ENCODE results near the gene FILIP1L.

Gene FILIP1L

GRCh38 chr3:99938270-99938911 is 175.9 kb downstream of the FILIP1L start:
- Histone ChIP-seq H3K27ac (no peak overlapping the region), H2AFZ (ENCODE audit: low read depth) (no peak overlapping the region), H3K27me3 (ENCODE audit: insufficient read depth, low read depth) (no peaks in the 10 kb centered on the region), H3K36me3 (ENCODE audit: insufficient read depth) (no peaks in the 10 kb centered on the region), H3K9ac (no peak overlapping the region), H3K4me3 (IDR thresholded peaks at IDR 0.05; ENCODE audit: insufficient read depth, low read depth, low read length) (peak overlapping the region; percentile 39), H3K4me2 (peak overlapping the region; percentile 58), H4K20me1 (ENCODE audit: insufficient read depth) (no peaks in the 10 kb centered on the region), H3K79me2 (ENCODE audit: insufficient read depth, low read depth) (no peaks in the 10 kb centered on the region; the same call in 1 of the 2 replicates), H3K4me1 (ENCODE audit: low read depth, poor library complexity, severe bottlenecking) (peaks cover 45% of the 10 kb centered on the region)
- TF ChIP-seq, protein P1, sequence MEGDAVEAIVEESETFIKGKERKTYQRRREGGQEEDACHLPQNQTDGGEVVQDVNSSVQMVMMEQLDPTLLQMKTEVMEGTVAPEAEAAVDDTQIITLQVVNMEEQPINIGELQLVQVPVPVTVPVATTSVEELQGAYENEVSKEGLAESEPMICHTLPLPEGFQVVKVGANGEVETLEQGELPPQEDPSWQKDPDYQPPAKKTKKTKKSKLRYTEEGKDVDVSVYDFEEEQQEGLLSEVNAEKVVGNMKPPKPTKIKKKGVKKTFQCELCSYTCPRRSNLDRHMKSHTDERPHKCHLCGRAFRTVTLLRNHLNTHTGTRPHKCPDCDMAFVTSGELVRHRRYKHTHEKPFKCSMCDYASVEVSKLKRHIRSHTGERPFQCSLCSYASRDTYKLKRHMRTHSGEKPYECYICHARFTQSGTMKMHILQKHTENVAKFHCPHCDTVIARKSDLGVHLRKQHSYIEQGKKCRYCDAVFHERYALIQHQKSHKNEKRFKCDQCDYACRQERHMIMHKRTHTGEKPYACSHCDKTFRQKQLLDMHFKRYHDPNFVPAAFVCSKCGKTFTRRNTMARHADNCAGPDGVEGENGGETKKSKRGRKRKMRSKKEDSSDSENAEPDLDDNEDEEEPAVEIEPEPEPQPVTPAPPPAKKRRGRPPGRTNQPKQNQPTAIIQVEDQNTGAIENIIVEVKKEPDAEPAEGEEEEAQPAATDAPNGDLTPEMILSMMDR (conservative IDR thresholded peaks at IDR 0.05; ENCODE audit: low read depth, low read length), result no peak

DNA sequence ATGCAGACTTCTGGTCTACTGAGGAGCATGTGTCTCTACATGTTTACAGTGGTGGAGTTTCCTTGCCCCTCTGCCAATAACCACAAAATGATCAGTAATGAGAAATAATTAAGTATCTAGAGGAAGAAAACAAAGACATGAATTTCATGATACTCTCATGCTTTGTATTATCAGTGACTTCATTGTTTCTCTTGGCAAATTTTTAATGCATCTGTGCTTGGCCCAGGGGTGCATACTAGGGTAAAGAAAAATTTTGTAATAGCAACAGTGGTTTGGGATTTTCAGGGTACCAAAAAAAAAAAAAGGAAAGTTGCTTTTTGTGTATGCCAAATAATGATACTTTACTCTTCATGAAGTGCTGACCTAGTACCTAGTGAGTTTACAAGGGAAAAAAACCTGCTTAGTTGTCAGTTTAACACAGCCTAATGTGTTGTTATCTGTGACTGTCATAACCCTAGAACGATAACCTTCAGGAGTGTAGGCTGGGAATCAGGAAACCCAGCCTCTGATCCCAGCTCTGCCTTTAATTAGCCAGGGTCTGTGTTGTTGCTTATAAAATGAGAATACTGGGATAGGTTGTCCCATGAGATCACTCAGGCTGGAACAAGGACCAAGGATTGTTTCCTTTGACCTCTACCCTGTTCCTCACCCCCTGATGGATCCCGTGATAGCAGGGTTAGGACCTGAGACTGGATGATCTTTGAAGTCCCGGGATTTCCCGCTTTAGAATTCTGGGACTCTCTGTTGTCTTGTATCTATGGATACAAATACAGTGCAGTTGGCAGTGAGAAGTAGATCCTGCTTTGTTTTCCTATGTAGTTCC is 179.1 kb downstream of the FILIP1L start:
- Histone ChIP-seq H3K4me2 (no peak overlapping the region; the same call in 1 of the 2 replicates), H3K79me2 (ENCODE audit: insufficient read depth, low read depth) (no peaks in the 10 kb centered on the region; the same call in 1 of the 2 replicates), H3K36me3 (ENCODE audit: insufficient read depth) (no peaks in the 10 kb centered on the region), H3K4me3 (IDR thresholded peaks at IDR 0.05; ENCODE audit: insufficient read depth, low read depth, low read length) (no peak overlapping the region), H3K4me1 (ENCODE audit: low read depth, poor library complexity, severe bottlenecking) (peaks cover 44% of the 10 kb centered on the region), H4K20me1 (ENCODE audit: insufficient read depth) (no peaks in the 10 kb centered on the region), H3K9ac (no peak overlapping the region), H3K27ac (no peak overlapping the region), H3K27me3 (ENCODE audit: insufficient read depth, low read depth) (no peaks in the 10 kb centered on the region), H2AFZ (ENCODE audit: low read depth) (no peak overlapping the region)
- TF ChIP-seq, protein P1 (conservative IDR thresholded peaks at IDR 0.05; ENCODE audit: low read depth, low read length), result no peak

- Histone ChIP-seq H4K20me1 (ENCODE audit: insufficient read depth) (no peaks in the 10 kb centered on the region), H2AFZ (ENCODE audit: low read depth) (no peak overlapping the region), H3K4me3 (IDR thresholded peaks at IDR 0.05; ENCODE audit: insufficient read depth, low read depth, low read length) (no peak overlapping the region), H3K36me3 (ENCODE audit: insufficient read depth) (no peaks in the 10 kb centered on the region), H3K4me2 (no peak overlapping the region), H3K79me2 (ENCODE audit: insufficient read depth, low read depth) (no peaks in the 10 kb centered on the region; the same call in 1 of the 2 replicates), H3K27me3 (ENCODE audit: insufficient read depth, low read depth) (no peaks in the 10 kb centered on the region), H3K9ac (no peak overlapping the region), H3K27ac (no peak overlapping the region), H3K4me1 (ENCODE audit: low read depth, poor library complexity, severe bottlenecking) (peaks cover 48% of the 10 kb centered on the region)
- TF ChIP-seq, protein P1 (conservative IDR thresholded peaks at IDR 0.05; ENCODE audit: low read depth, low read length), result no peak
Observed at GRCh38 chr3:99933971-99934750, 180.1 kb downstream of the FILIP1L start.

- Histone ChIP-seq H4K20me1 (ENCODE audit: insufficient read depth) (no peaks in the 10 kb centered on the region), H3K4me3 (IDR thresholded peaks at IDR 0.05; ENCODE audit: insufficient read depth, low read depth, low read length) (no peak overlapping the region), H3K27me3 (ENCODE audit: insufficient read depth, low read depth) (no peaks in the 10 kb centered on the region), H3K4me2 (no peak overlapping the region), H3K9ac (no peak overlapping the region), H3K4me1 (ENCODE audit: low read depth, poor library complexity, severe bottlenecking) (peaks cover 33% of the 10 kb centered on the region), H3K27ac (no peak overlapping the region), H2AFZ (ENCODE audit: low read depth) (no peak overlapping the region), H3K36me3 (ENCODE audit: insufficient read depth) (no peaks in the 10 kb centered on the region), H3K79me2 (ENCODE audit: insufficient read depth, low read depth) (no peaks in the 10 kb centered on the region)
- TF ChIP-seq, protein P1 (conservative IDR thresholded peaks at IDR 0.05; ENCODE audit: low read depth, low read length), result no peak
Observed at GRCh38 chr3:99931059-99931458, 183.2 kb downstream of the FILIP1L start.
